ENCODE data around the gene NENF. TPM values are rescaled to one million over a fixed set of nuclear protein-coding genes. Genes with fewer than 3 reads are reported as not detected.

NENF gene
- total RNA-seq, 4 donors from 2014 or later: 47.4 to 53.8 (median 52.1) TPM

- no peak for ATAC-seq (ENCODE audit: low FRiP score)
Measured at GRCh38 chr1:212415107-212415841, 17.4 kb upstream of the NENF start.

GRCh38 chr1:212421165-212421564, 11.6 kb upstream of the NENF start:
- DNase-seq (ENCODE audit: low spot score) (no peak), ATAC-seq (ENCODE audit: low FRiP score) (no peak)
- no peak for TF ChIP-seq CTCF (IDR thresholded peaks at IDR 0.05)

More at GRCh38 chr1:212415107-212415841, 17.4 kb upstream of the NENF start:
- no peak for DNase-seq (ENCODE audit: low spot score)
- no peak for TF ChIP-seq CTCF (IDR thresholded peaks at IDR 0.05)

GRCh38 chr1:212423879-212424278, 8.8 kb upstream of the NENF start:
- TF ChIP-seq CTCF (IDR thresholded peaks at IDR 0.05): no peak
- DNase-seq (ENCODE audit: low spot score) (no peak), ATAC-seq (ENCODE audit: low FRiP score) (no peak)

GRCh38 chr1:212428496-212428895, 4.2 kb upstream of the NENF start:
- no peak for TF ChIP-seq CTCF (IDR thresholded peaks at IDR 0.05)
- DNase-seq (ENCODE audit: low spot score) (no peak), ATAC-seq (ENCODE audit: low FRiP score) (no peak)

GRCh38 chr1:212430416-212430815, 2.3 kb upstream of the NENF start:
- ATAC-seq (ENCODE audit: low FRiP score): no peak
- TF ChIP-seq CTCF (IDR thresholded peaks at IDR 0.05): no peak
- DNase-seq (ENCODE audit: low spot score): no peak

GRCh38 chr1:212430955-212431394, 1.7 kb upstream of the NENF start:
- ATAC-seq (ENCODE audit: low FRiP score): no peak
- no peak for DNase-seq (ENCODE audit: low spot score)
- no peak for TF ChIP-seq CTCF (IDR thresholded peaks at IDR 0.05)

- ATAC-seq (ENCODE audit: low FRiP score): no peak
- DNase-seq (ENCODE audit: low spot score): no peak
- no peak for TF ChIP-seq CTCF (IDR thresholded peaks at IDR 0.05)
Measured at GRCh38 chr1:212431644-212432043, 1.1 kb upstream of the NENF start.

All from omental fat pad (tissue), 4 donors.